CD4-positive, alpha-beta T cell treated with Interferon gamma for 1 hour (primary cell): ENCODE results near the gene SPTLC3.

Experiments
- DNase-seq: peaks from one replicate; pipeline ENCODE4 v3.0.0-alpha.2; 2020

The SPTLC3 gene

DNA sequence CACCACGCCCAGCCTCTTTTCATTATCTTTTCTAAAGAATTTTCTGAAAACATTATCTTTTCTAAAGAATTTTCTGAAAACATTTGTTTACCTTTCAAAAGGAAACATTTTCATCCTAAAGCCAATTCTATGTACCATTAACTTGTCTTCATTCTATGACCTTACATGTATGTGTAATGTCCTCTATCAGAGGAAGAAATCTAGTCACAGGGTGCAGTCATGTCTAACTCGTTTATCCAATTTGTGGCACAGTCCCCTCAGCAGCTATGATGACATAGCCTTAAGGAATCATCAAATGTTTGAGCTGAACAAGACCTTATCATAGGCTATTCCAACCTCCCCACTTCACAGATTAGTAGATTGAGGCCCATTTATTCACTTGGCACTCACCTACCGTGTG lies 21.5 kb upstream of the SPTLC3 start:
- no peak for DNase-seq

DNA sequence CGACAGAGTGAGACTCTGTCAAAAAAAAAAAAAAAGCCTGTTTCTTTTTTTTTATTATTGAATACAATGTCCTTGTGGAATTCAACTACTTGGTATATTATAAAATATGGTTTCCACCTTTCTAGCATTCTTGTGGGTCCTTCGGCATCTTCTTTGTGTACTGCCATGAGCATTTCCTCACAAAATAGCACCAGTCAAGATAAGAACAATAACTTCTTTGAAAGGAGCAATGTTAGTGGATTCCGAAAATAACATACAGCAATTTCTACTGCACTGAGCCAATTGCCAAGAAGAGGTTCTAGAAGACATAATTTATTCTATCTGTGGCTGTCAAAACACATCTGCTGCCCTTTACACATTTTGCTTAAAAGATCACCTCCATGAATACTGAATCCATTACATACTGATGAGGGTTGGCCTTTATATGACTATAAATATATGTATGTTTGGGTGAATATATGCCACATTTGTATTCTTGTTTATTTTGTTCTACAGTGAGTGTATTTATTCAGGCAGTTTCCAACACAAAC lies 19.1 kb upstream of the SPTLC3 start:
- DNase-seq: no peak

DNA sequence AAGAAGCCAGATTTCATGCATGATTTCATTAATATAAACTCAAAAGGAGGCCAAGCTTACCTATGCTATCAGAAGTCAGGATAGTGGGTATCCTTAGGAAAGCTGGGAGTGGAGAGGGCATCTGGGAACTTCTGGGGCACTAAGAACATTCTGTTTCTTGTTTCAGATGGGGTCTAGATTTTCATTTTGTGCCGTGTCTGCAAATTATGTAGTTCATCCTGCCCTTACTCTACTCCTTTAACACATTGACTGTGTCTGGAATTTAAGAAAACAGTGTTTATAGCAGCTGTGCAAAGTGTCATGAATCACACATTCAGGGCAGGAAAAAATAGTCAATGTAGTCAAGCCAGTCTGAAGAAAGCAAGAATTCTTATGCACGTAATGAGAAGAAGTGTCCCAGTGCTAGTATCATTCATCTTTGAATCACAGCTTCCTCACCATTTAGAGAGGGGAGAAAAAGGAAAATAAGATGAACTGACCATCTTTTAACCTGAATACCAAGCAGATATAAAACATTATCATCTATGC lies 11.6 kb upstream of the SPTLC3 start:
- no peak for DNase-seq

DNA sequence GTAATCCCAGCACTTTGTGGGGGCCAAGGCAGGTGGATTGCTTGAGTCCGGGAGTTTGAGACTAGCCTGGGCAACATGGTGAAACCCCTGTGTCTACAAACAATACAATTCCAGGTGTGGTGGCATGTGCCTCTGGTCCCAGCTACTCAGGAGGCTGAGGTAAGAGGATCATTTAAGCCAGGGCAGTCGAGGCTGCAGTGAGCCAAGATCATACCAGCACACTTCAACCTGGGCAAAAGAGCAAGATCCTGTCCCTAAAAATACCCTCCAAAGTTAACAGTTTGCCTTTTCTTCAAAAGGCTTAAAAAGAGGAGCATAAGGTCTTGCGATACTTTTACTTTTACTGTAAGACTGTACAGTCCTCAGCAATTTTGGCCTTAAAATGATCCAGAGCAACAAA lies 10.7 kb upstream of the SPTLC3 start:
- DNase-seq: no peak

DNA sequence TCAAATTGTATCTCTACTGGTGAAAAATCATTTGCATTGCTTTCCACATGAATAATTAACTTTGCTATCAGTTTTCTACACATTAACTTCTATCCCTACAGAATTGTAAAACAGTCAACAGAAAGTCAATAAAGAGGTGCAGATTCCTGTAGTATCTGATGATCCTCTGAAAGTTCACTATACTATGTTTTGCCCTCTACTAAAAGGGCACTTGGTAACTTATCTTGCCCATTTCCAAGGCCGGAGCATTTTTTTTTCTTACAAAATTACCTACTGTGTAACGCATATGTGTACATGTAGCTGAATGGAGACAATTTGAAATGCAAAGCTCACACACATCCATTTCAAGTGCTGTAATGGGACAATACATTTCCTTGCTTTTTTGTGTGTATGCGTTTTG lies 9.6 kb upstream of the SPTLC3 start:
- no peak for DNase-seq

DNA sequence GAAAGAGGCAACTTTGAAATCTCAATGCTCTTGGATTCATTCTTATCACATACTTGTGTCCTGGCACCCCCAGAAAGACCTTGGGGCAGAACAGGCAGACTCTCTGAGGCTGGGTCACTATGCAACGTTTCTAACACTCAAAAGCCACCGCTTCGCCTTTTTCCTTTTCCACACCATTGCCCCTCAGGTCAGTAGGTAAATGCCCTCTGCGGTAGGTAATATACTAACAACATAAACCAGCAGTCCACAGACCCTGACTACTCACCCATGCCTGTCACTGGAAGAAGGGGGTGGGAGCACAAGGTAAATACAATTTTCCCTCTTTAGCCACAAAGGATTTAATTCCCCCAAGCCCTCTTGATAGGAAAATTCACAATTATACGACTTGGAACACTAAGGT lies 6.5 kb upstream of the SPTLC3 start:
- no peak for DNase-seq

DNA sequence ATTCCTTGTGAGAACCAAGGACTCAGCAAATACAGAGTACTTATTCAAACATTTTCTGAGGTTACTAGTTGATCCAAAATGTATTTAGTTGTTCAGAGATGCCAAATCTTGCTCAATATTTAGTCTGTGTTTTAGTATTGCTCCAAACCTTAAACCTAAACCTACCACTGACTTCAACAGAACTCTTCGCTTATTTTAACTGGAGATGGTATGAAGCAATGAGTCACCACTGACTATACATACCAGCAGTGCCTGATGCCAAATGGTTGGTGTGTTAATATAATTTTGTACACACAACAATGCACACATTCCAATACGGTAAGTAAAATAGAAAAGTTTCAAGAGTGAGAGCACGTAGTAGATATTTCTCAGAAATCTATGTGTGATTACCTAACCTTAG lies 1.9 kb upstream of the SPTLC3 start:
- no peak for DNase-seq

DNA sequence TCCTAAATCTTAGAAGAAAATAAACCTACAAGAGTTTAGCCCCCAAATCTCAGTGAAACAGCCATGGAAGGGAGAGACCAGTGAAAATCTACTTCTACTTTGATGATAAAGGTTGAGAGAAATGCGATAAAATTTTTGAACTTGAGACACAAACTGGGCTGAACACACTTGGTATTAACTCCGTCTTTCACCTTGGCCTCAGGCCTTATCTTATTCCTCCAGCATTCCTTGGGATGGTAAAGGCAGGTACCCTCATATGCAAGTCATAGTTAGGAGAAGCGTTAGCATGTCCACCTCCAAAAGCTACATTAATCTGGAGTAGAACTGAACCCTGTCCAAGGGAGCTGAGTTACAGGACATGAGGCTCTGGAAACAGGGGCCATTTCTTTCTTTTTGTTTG lies 1.2 kb upstream of the SPTLC3 start:
- no peak for DNase-seq

DNA sequence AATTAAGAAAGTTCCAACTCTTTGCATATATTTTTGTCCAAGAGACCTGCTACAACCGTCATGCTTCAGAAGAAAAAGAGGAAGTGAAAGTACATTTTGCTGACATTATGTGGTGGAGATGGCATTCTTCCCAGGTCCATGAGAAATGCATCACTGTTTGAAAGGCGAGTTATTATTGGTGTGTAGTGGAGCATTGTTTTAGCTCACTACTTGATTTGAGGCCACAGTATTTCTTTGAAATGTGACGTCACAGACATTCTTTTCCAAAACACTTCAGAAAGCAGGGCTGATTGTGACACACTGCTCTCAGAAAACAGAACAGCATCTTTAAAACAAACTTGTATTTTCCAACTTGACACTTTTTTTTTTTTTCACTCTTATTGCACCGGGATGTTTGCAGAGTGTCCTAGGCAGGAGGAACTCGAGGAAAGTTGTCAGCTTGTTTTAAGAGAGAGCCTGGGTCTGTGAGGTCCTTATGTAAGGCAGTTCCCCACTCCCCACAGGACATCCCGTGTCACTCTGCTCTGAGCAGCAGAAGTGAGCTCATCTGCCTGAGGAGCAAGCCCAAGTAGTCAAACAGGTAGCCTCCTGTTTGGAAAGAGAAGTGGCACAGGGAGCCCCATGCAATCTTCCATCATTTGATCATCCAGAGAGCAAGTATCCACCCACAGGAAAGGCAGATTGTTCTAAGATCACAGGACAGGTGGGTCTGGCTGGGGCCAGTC lies 1.1 kb downstream of the SPTLC3 start:
- peak; percentile 1 for DNase-seq

DNA sequence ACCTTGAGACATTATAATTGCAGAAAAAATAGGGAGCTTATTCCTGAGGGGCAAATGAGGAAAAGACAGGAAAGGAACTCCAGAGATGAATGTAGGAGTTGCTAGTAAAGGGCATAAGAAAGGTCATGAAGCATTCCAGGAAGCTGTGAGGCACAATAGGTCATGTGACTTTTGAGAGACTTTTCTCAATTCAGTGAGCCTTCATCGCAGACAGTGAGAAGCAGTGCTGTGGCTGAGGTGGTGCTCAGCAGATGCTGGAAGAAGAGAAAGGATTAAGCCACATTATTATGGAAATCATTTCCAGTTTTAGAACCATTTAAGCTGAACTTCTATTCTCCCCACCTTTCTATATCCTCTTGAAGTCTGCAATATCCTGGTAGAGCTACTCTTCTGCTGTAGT lies 4.1 kb downstream of the SPTLC3 start:
- DNase-seq: no peak

DNA sequence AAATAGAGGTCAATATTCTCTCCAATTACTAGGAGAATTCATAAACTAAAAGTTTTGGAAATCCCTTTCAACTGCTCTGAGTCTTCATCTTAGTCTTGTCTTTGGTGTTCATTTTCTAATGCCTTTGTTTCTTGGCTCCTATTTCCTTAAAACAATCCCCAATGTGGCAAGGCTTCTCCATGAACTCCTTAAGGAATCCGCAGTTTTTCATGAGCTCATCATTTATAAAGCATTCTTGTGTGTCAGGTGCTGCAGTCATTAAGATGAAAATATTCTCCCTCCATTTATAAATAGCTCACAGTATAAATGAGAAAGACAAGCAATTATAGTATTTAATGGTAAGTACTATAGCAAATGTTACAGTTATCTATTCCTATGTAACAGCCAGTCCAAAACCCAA lies 4.6 kb downstream of the SPTLC3 start:
- no peak for DNase-seq

DNA sequence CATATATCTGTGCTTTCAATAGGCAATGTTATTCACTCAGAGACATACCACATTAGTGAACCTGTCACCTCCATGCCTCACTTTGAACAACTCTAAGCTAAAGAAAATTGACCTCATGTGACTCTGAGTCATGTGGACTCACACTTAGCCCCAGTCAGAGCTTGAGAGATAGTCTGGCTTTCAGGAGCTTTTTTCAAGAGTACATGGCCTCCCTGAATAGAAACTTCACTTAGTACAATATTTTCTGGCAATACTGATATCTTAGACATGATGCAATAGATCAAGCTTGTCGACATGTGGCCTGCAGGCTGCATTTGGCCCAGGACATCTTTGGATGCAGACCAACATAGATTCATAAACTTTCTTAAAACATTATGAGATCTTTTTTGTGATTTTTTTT lies 8.5 kb downstream of the SPTLC3 start:
- no peak for DNase-seq

DNA sequence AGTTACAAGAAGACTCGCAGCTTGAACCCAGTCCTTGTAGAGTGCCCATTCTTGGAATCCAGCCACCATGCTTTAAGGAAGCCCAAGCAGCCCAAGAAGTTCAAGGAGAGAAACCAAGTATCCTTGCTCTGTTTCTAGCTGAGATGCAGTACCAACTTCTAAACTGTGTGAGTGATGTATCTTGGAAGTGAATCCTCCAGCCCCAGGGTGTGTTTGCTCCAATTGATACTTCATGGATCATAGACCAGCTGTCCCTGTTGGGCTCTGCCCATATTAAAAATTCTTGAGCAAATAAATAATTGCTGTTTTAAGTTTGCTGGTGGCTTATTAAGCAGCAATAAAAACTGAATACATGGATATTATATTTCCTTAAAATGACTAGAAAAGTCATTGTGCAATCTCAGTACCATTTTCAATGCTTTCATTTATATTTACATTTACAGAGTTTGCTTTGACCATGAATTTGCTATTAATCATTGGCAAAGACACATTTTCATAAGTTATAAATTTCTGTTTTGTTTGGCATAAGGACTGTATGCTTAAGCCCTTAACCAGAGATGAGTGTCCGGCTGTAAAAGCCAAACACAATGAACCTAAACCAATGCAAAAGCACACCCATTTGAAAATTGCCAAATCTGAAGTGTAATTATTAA lies 9.2 kb downstream of the SPTLC3 start:
- no peak for DNase-seq

DNA sequence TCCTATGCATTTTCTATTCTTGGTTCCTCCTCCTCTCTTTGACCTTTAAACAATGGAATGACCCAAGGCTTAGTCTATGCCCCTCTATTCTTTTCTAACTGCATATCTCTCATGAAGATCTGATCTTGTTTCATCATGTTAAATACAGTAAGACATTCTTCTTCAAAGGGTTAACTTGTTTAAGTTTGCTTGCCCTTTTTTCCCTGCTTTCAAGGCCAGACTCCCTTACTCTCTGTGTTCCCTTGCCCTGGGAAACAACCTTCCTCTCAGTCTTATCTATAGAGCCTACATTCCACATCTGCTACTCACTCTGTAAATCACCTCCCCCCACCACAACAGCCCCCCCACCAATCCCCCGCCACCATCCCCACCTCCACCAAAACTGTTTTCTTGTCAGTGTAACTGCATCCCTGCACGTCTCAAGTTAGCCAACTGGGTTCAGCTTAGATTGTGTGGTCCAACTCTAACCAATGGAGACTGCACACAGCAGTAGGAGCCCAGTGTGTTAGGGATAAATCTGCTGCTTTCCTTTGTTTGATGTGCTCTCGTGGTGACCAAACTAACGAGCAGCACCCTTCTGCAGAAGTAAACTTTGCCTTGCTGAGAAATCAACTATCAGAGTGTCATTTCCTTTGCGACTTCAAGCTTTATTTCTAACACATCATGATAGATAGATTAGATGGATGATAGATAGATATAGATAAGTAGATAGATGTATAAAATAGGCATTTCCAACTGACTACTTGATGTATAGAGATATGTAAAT lies 12.6 kb downstream of the SPTLC3 start:
- DNase-seq: no peak

DNA sequence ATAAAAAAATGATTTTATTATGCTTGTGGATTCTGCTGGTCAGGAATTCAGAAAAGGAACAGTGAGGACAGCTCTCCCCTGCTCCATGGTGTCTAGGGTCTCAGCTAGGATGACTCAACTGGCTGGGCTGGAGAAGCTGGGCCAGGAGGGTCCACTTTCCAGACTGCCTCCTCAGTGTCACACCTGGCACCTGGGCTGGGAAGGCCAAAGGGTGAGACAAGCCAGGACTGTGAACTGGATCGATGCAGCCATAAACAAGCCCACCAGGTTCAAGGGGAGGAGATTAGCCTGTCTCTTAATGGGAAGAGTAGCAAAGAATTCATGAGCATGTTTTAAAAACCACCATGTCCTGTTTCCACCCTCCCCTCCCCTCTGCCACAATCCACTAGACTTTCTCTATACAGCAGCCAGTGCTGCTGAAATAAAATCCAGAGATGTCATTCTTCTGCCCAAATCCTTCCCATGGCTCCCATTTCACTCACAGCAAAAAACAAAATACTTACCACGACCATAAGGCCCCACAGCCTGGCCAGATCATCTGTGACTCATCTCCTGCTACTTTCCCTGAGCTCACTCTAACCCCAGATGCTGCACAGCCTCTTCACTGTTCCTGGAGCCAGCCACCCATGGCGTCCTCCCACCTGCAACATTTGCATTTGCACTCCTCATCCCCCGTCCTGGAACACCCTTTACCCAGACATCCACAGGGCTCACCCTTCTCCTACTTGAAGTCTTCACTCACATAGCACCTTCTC lies 13.8 kb downstream of the SPTLC3 start:
- DNase-seq: no peak

DNA sequence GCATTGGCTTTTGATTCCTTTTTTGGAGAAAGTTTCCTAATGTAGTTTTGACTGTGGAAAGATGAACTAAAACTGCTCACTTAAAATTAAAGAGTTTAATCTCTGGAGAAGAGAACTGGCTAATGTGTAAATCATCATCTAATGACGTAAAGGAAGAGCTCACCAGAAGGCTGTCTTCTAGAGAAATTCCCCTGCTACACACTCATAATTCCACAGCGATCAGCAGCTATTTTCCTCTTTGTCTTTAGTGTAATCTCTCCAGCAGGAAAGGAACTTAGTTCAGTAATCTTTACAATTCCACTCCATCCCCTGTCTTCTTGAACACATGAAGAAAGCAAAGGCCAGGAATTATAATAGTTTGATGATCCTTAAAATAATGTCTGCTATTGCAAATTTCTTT lies 15.8 kb downstream of the SPTLC3 start:
- DNase-seq: no peak

DNA sequence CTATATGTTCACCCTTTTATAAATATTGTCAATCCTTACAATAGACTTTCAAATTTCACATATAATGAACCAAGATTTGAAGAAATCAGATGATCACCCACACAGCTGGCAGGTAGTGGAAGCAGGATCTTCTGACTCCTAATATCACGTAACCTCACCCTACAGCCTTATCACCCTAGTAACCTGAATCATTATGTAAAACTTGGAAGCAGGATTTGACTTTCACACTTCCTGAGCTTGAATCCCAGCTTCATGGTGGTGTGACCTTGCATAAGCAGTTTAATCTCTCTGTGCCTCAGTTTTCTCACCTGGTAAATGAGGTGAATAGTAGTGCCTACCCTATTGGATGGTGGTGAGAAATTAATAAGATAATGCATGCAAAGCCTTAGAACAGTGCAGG lies 16.4 kb downstream of the SPTLC3 start:
- no peak for DNase-seq

DNA sequence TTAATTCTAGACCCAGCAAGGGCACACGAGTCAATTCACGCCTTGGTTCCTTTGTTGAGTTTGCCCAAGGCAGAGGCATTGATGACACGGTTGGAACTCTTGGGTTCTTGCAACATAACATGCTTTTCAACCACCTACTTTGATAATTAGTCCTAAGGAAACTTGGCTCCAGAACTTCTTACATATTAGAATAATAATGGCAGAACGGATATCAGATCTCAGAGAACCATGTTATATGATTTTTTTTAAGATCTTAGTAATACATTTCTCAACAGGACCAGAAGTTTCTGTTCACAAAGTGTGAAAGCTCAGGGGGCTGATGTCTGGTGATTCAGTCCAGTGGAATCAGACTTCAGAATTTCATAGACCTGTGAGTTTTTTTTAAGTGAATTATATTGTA lies 19.2 kb downstream of the SPTLC3 start:
- DNase-seq: no peak

DNA sequence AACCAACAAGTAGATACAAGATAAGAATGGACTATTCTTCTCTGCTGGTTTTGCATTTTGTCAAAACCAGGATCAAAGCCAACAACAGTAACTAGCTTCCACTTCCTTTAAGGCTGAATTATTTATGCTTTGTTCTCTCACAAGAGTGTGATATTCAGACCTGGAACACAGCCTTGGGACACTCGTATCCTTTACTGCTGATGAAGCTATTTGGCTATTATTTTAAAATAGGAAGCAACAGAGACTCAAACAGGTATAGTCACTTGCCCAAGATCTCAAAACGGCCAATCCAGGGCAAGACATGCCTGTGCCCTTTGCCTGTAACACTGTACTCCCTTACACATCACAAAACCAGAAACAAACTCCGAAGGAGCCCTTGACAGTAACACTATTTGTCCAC lies 19.9 kb downstream of the SPTLC3 start:
- DNase-seq: no peak

DNA sequence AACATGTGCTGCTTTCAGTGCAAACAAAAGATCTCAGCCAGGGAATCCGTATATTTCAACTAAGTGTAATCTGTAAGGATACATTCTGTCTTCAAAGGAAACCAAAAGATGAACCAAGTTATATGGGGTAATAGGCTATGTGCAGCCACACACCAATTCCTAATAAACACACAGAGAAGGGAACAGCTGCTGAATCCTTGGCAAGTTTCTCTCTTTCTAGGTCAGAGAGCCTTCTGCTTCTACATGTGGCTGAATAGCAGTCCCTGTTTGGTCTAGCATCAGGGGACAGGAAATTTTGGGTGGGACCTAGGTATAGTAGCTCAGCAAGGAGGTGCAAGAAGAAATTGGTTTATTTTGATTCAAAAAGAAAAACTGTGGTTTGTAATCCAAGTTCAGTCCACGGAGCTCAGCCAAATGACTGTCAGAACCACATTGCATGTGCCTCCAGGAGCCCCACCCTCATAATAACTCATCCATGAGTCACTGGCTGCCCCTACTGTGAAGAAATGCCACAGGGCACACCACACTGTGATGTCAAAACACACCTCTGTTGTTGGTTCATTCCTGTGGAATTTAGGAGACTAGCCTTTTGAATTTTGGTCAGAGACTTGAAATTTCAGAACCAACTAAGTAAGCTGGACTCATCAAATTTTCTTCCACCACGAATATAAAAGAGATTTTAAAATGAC lies 21.1 kb downstream of the SPTLC3 start:
- DNase-seq: no peak

DNA sequence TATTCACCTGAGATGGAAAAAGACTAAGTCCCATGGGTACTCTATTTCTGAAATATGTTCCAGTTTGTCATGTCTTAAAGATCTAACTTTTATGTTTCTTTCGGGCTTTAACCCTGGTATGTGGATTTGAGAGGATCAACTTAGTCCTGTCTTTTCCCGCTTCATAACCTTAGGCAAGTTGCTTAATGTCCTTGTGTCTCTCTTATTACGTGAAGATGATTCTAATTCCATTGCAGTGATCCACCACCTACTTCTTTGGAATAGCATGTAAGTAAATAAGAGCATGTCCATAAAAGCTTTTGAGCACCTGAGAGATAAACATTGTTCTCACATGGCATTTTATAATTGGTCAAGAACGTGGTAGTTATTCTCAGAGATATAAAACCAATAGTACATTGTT lies 23.0 kb downstream of the SPTLC3 start:
- DNase-seq: no peak

DNA sequence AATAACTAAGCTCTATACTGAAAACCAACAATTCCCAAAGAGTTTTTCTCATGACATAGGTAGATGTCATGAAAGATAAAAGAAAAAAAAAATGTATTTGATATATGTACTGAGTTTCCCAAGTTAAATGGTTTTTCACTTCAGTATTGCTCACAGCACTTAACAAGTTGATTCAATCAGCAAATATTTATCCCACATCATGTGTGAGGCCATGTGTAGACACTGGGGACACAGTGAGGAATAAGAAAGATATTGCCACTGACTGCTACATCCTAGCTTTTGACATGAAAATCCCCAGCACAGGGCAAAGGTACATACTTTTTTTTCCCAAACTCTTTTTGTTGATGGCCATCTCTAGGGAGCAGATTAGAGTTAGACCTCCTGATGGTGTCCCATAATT lies 25.3 kb downstream of the SPTLC3 start:
- no peak for DNase-seq
